ENCODE measurements around the gene ELF4. TPM values are rescaled to one million over a fixed set of nuclear protein-coding genes. Genes with fewer than 3 reads are reported as not detected.

The ELF4 gene
- total and polyA plus RNA-seq, 2 experiments from 2014 or later = 0.50 to 1.8 TPM

GRCh38 chrX:130120746-130121504, 10.6 kb upstream of the ELF4 start:
- Histone ChIP-seq H4K20me1 (replicated peaks; ENCODE audit: insufficient read depth) (no peaks in the 10 kb centered on the region), H3K4me1 (ENCODE audit: insufficient read depth) (no peaks in the 10 kb centered on the region), H3K4me3 (peak overlapping the region; percentile 55), H3K27ac (ENCODE audit: low read depth) (no peak overlapping the region), H3F3A (replicated peaks; ENCODE audit: low read depth) (no peaks in the 10 kb centered on the region), H3K79me2 (replicated peaks; ENCODE audit: insufficient read depth) (no peaks in the 10 kb centered on the region), H3K27me3 (ENCODE audit: insufficient read depth) (peaks cover 18% of the 10 kb centered on the region), H2AFZ (peak overlapping the region; percentile 32; the same call in 1 of the 2 replicates), H3K36me3 (ENCODE audit: insufficient read depth) (no peaks in the 10 kb centered on the region), H3K9me2 (ENCODE audit: insufficient read depth) (no peaks in the 10 kb centered on the region), H3K4me2 (peak overlapping the region; percentile 66)
- Mint-ChIP-seq H3K4me1 (peaks cover 14% of the 10 kb centered on the region; the same call in 2 of the 3 replicates), H3K9me3 (no peaks in the 10 kb centered on the region), H3K4me3 (peak overlapping the region; percentile 72; the same call in 2 of the 3 replicates), H3K36me3 (ENCODE audit: low read depth) (peaks cover 2% of the 10 kb centered on the region; the same call in 1 of the 3 replicates), H3K27me3 (ENCODE audit: insufficient read depth, low read depth, poor library complexity) (peaks cover 11% of the 10 kb centered on the region), H3K27ac (no peak overlapping the region)
- DNase-seq (ENCODE audit: low spot score) (peak; percentile 66), ATAC-seq (peak; percentile 82)
- TF ChIP-seq NANOG (IDR thresholded peaks at IDR 0.05; ENCODE audit: borderline replicate concordance) (no peak), JUNB (IDR thresholded peaks at IDR 0.05; ENCODE audit: unreplicated experiment) (no peak), EZH2phosphoT487 (IDR thresholded peaks at IDR 0.05; ENCODE audit: unreplicated experiment) (no peak)
- TF ChIP-seq, protein P1, sequence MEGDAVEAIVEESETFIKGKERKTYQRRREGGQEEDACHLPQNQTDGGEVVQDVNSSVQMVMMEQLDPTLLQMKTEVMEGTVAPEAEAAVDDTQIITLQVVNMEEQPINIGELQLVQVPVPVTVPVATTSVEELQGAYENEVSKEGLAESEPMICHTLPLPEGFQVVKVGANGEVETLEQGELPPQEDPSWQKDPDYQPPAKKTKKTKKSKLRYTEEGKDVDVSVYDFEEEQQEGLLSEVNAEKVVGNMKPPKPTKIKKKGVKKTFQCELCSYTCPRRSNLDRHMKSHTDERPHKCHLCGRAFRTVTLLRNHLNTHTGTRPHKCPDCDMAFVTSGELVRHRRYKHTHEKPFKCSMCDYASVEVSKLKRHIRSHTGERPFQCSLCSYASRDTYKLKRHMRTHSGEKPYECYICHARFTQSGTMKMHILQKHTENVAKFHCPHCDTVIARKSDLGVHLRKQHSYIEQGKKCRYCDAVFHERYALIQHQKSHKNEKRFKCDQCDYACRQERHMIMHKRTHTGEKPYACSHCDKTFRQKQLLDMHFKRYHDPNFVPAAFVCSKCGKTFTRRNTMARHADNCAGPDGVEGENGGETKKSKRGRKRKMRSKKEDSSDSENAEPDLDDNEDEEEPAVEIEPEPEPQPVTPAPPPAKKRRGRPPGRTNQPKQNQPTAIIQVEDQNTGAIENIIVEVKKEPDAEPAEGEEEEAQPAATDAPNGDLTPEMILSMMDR (conservative IDR thresholded peaks at IDR 0.05; ENCODE audit: low read depth in 2 of 2) = peak; percentile 45 to 68

DNA sequence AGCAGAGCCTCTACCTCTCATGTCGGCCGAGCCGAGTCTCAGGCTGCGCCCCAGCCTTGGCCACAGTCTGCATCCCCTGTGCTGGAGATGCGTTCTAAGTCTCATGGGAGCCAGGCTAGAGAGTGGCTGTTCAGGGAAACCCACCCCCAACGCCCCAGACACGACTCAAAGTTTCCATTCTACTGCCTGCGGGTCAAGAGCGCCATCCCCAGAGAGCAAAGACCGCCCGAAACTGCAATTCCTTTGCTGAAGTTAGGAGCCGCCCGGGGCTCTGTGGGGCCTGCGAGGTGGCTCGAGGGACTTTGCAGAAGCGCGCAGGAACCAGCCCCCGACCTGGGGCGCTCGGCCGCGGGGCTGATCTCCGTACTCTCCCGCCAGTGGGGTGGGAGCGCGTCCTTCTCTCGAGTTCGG, 10.0 kb upstream of the ELF4 start:
- peak overlapping the region; percentile 72 for H3K4me3 Mint-ChIP-seq
- H3K4me1 ChIP-seq (ENCODE audit: insufficient read depth) = no peaks in the 10 kb centered on the region
- H2AFZ ChIP-seq = peak overlapping the region; percentile 32; the same call in 1 of the 2 replicates
- peak; percentile 60 for DNase-seq (ENCODE audit: low spot score)
- H4K20me1 ChIP-seq (replicated peaks; ENCODE audit: insufficient read depth) = no peaks in the 10 kb centered on the region
- H3K36me3 ChIP-seq (ENCODE audit: insufficient read depth) = no peaks in the 10 kb centered on the region
- no peak overlapping the region for H3K27ac ChIP-seq (ENCODE audit: low read depth)
- H3K27me3 ChIP-seq (ENCODE audit: insufficient read depth) = peaks cover 18% of the 10 kb centered on the region
- H3F3A ChIP-seq (replicated peaks; ENCODE audit: low read depth) = no peaks in the 10 kb centered on the region
- peak; percentile 79 for ATAC-seq
- peaks cover 2% of the 10 kb centered on the region; the same call in 1 of the 3 replicates for H3K36me3 Mint-ChIP-seq (ENCODE audit: low read depth)
- no peak for TF ChIP-seq STAT1 (IDR thresholded peaks at IDR 0.05; ENCODE audit: unreplicated experiment)
- TF ChIP-seq, protein P1 (conservative IDR thresholded peaks at IDR 0.05; ENCODE audit: low read depth in 2 of 2) = peak in 1 of 2 experiments; percentile 34; a peak in 2 of 4 replicates
- peaks cover 13% of the 10 kb centered on the region for H3K27me3 Mint-ChIP-seq (ENCODE audit: insufficient read depth, low read depth, poor library complexity)
- no peaks in the 10 kb centered on the region for H3K9me2 ChIP-seq (ENCODE audit: insufficient read depth)
- H3K4me3 ChIP-seq = peak overlapping the region; percentile 55
- no peak overlapping the region for H3K27ac Mint-ChIP-seq
- peaks cover 14% of the 10 kb centered on the region; the same call in 2 of the 3 replicates for H3K4me1 Mint-ChIP-seq
- no peaks in the 10 kb centered on the region for H3K79me2 ChIP-seq (replicated peaks; ENCODE audit: insufficient read depth)
- no peaks in the 10 kb centered on the region for H3K9me3 Mint-ChIP-seq
- H3K4me2 ChIP-seq = peak overlapping the region; percentile 66
